ENCODE results near the gene PPP2R5E.
A peak's percentile ranks its signal among the peaks of the same experiment; 100 is the strongest.
"Not testable (repeated sequence)": the region's sequence is repeated elsewhere in the genome, so short reads cannot be mapped to it uniquely, and the experiment has no call there.

The PPP2R5E gene

GRCh38 chr14:63543000-63543825, at the start of gene PPP2R5E:
TSS of gene PPP2R5E (minus strand) at chr14:63543377. CDS start at chr14:63539685, 3,692 bp downstream.
- peak; percentile 91 to 98 for DNase-seq

- DNase-seq = not testable (repeated sequence)
These were observed 39.9 kb upstream of the PPP2R5E start for GRCh38 chr14:63583046-63583445.

GRCh38 chr14:63581491-63581890, 38.3 kb upstream of the PPP2R5E start:
- DNase-seq = no peak

- no peak for DNase-seq
These were observed 35.1 kb upstream of the PPP2R5E start for GRCh38 chr14:63578300-63578699.

- DNase-seq = no peak
These were observed 30.4 kb upstream of the PPP2R5E start for GRCh38 chr14:63573581-63573980.

GRCh38 chr14:63565448-63565847, 22.3 kb upstream of the PPP2R5E start:
- DNase-seq = no peak

GRCh38 chr14:63564318-63564717, 21.1 kb upstream of the PPP2R5E start:
- DNase-seq = no peak

GRCh38 chr14:63563370-63564026, 20.3 kb upstream of the PPP2R5E start:
- DNase-seq = no peak

GRCh38 chr14:63562405-63562804, 19.2 kb upstream of the PPP2R5E start:
- no peak for DNase-seq

- DNase-seq = no peak
These were observed 12.4 kb upstream of the PPP2R5E start for GRCh38 chr14:63555572-63555971.

GRCh38 chr14:63551332-63551731, 8.2 kb upstream of the PPP2R5E start:
- DNase-seq = no peak

GRCh38 chr14:63547798-63548335, 4.7 kb upstream of the PPP2R5E start:
- no peak for DNase-seq

- DNase-seq = no peak
These were observed 2.3 kb upstream of the PPP2R5E start for GRCh38 chr14:63545431-63545830.

GRCh38 chr14:63544591-63545299, 1.6 kb upstream of the PPP2R5E start:
- no peak for DNase-seq

- DNase-seq = no peak
These were observed 739 bp upstream of the PPP2R5E start for GRCh38 chr14:63543826-63544406.

- DNase-seq = no peak
These were observed 762 bp downstream of the PPP2R5E start for GRCh38 chr14:63542231-63542999.

GRCh38 chr14:63535918-63536317, 7.3 kb downstream of the PPP2R5E start:
- no peak for DNase-seq

GRCh38 chr14:63533474-63533873, 9.7 kb downstream of the PPP2R5E start:
- DNase-seq = no peak

GRCh38 chr14:63524537-63525155, 18.5 kb downstream of the PPP2R5E start:
- DNase-seq = no peak

GRCh38 chr14:63523735-63524426, 19.3 kb downstream of the PPP2R5E start:
- DNase-seq = no peak

- not testable (repeated sequence) for DNase-seq
These were observed 20.7 kb downstream of the PPP2R5E start for GRCh38 chr14:63522511-63522910.
